ENCODE results near the gene MTMR12. TPM values are rescaled to one million over a fixed set of nuclear protein-coding genes. Genes with fewer than 3 reads are reported as not detected.
A peak's percentile ranks its signal among the peaks of the same experiment; 100 is the strongest.

Gene MTMR12
- total and polyA plus RNA-seq, 7 donors = 6.5 to 49.9 (median 26.7) TPM

GRCh38 chr5:32309761-32310160, 3.0 kb downstream of the MTMR12 start:
- peaks cover 0 to 56% (median 45%) of the 10 kb centered on the region in 4 donors for H3K4me1 ChIP-seq
- no peak for TF ChIP-seq POLR2AphosphoS5 (IDR thresholded peaks at IDR 0.05)
- no peak for TF ChIP-seq CTCF (IDR thresholded peaks at IDR 0.05)
- peak overlapping the region in 2 of 4 donors; percentile 44 to 97 for H3K27ac ChIP-seq
- DNase-seq = no peak
- WGBS, 2 donors = 67 to 88% methylated on average over 6 of the region's 6 CpGs
- H3K36me3 ChIP-seq = no peaks in the 10 kb centered on the region
- no peak overlapping the region for H3K4me3 ChIP-seq
- no peaks in the 10 kb centered on the region for H3K27me3 ChIP-seq
- no peaks in the 10 kb centered on the region for H3K9me3 ChIP-seq
- intact Hi-C loops (cut with DNase I) = loop anchor here (5.0 to 10.0 kb wide), 3 partner anchors 52 to 278 kb away; partner anchors contain the start of gene SUB1

GRCh38 chr5:32308946-32309345, 3.8 kb downstream of the MTMR12 start:
- Histone ChIP-seq H3K36me3 (no peaks in the 10 kb centered on the region), H3K9me3 (no peaks in the 10 kb centered on the region), H3K4me3 (no peak overlapping the region), H3K4me1 (peaks cover 0 to 55% (median 44%) of the 10 kb centered on the region in 4 donors), H3K27ac (peak overlapping the region; percentile 10 to 57 (median 48)), H3K27me3 (no peaks in the 10 kb centered on the region)
- no peak for TF ChIP-seq CTCF (IDR thresholded peaks at IDR 0.05)
- no peak for TF ChIP-seq POLR2AphosphoS5 (IDR thresholded peaks at IDR 0.05)
- TF ChIP-seq EP300 (IDR thresholded peaks at IDR 0.05) = no peak
- TF ChIP-seq POLR2A (IDR thresholded peaks at IDR 0.05) = no peak
- no peak for DNase-seq
- intact Hi-C loops (cut with DNase I) = no loop called here
- WGBS, 2 donors = 55 to 63% methylated on average over 3 of the region's 3 CpGs

- Histone ChIP-seq H3K27ac (peak overlapping the region in 3 of 4 donors; percentile 8 to 57 (median 51)), H3K4me3 (no peak overlapping the region), H3K27me3 (no peaks in the 10 kb centered on the region), H3K36me3 (no peaks in the 10 kb centered on the region), H3K4me1 (peaks cover 0 to 55% (median 48%) of the 10 kb centered on the region in 4 donors), H3K9me3 (no peaks in the 10 kb centered on the region)
- WGBS, 2 donors = 34 to 89% methylated on average over 4 of the region's 4 CpGs
- no peak for TF ChIP-seq EP300 (IDR thresholded peaks at IDR 0.05)
- no peak for TF ChIP-seq CTCF (IDR thresholded peaks at IDR 0.05)
- TF ChIP-seq POLR2A (IDR thresholded peaks at IDR 0.05) = no peak
- no peak for TF ChIP-seq POLR2AphosphoS5 (IDR thresholded peaks at IDR 0.05)
- intact Hi-C loops (cut with DNase I) = no loop called here
- DNase-seq = no peak
Measured at GRCh38 chr5:32307769-32308194, 5.0 kb downstream of the MTMR12 start.

GRCh38 chr5:32304622-32305021, 8.1 kb downstream of the MTMR12 start:
- Histone ChIP-seq H3K4me3 (no peak overlapping the region), H3K4me1 (peaks cover 0 to 44% (median 39%) of the 10 kb centered on the region in 4 donors), H3K36me3 (no peaks in the 10 kb centered on the region), H3K9me3 (no peaks in the 10 kb centered on the region), H3K27me3 (no peaks in the 10 kb centered on the region), H3K27ac (no peak overlapping the region)
- DNase-seq = no peak
- 52 to 87% methylated on average over 5 of the region's 5 CpGs for WGBS, 2 donors
- intact Hi-C loops (cut with DNase I) = no loop called here
- TF ChIP-seq EP300 (IDR thresholded peaks at IDR 0.05) = no peak
- TF ChIP-seq POLR2AphosphoS5 (IDR thresholded peaks at IDR 0.05) = no peak
- TF ChIP-seq POLR2A (IDR thresholded peaks at IDR 0.05) = no peak
- no peak for TF ChIP-seq CTCF (IDR thresholded peaks at IDR 0.05)

GRCh38 chr5:32303755-32304120, 9.0 kb downstream of the MTMR12 start:
- 97 to 98% methylated on average over 6 of the region's 6 CpGs for WGBS, 2 donors
- intact Hi-C loops (cut with DNase I) = no loop called here
- TF ChIP-seq EP300 (IDR thresholded peaks at IDR 0.05) (no peak), CTCF (IDR thresholded peaks at IDR 0.05) (no peak), POLR2A (IDR thresholded peaks at IDR 0.05) (no peak), POLR2AphosphoS5 (IDR thresholded peaks at IDR 0.05) (no peak)
- H3K4me3 ChIP-seq = no peak overlapping the region
- H3K27me3 ChIP-seq = no peaks in the 10 kb centered on the region
- no peak for DNase-seq
- no peaks in the 10 kb centered on the region for H3K36me3 ChIP-seq
- H3K9me3 ChIP-seq = no peaks in the 10 kb centered on the region
- H3K4me1 ChIP-seq = peaks cover 0 to 40% (median 31%) of the 10 kb centered on the region in 4 donors
- H3K27ac ChIP-seq = peak overlapping the region in 1 of 4 donors; percentile 7
